HepG2 (cell line): ENCODE results near the gene PIBF1. TPM values are rescaled to one million over a fixed set of nuclear protein-coding genes. Genes with fewer than 3 reads are reported as not detected.

Experiments
- CC2D1A ChIP-seq: sonication (generic); formaldehyde crosslinking; IDR thresholded peaks from 2 replicates; pipeline ENCODE4 v1.8.1; 2023; ENCODE audit warnings: mild to moderate bottlenecking, missing genetic modification reagents
- CHCHD3 ChIP-seq: sonication (generic); formaldehyde crosslinking; IDR thresholded peaks from 2 replicates; pipeline ENCODE4 v1.8.0; 2022; ENCODE audit warnings: mild to moderate bottlenecking, missing genetic modification reagents, moderate library complexity
- HNF4G ChIP-seq, 2 experiments: sonication (generic) in 1 of 2; formaldehyde crosslinking in 1 of 2; IDR thresholded peaks; 2 replicates each; pipeline versions ENCODE4 v1.4.0 to v1.6.1; 2011 to 2020; ENCODE audit warnings: borderline replicate concordance in 2 of 2, low read depth in 2 of 2, mild to moderate bottlenecking in 2 of 2, low read length in 1 of 2, missing genetic modification reagents in 1 of 2, moderate library complexity in 1 of 2
- JDP2 ChIP-seq: sonication (generic); formaldehyde crosslinking; IDR thresholded peaks from 2 replicates; pipeline ENCODE4 v1.8.1; 2022; ENCODE audit warnings: missing genetic modification reagents, borderline replicate concordance
- JUNB ChIP-seq: sonication (generic); formaldehyde crosslinking; IDR thresholded peaks from 2 replicates; pipeline ENCODE4 v1.8.0; 2022; ENCODE audit warnings: missing genetic modification reagents, mild to moderate bottlenecking, borderline replicate concordance
- POLR2AphosphoS5 ChIP-seq: IDR thresholded peaks from 2 replicates; pipeline ENCODE4 v1.6.1; 2012; ENCODE audit warnings: low read depth, low read length
- RBM22 ChIP-seq: fragments of 200-400 bp; formaldehyde crosslinking; optimal IDR thresholded peaks from 2 replicates; pipeline ENCODE3; 2017; ENCODE audit warnings: mild to moderate bottlenecking, low read length, moderate library complexity
- RFXAP ChIP-seq: sonication (generic); formaldehyde crosslinking; IDR thresholded peaks from 2 replicates; pipeline ENCODE4 v1.4.0; 2020; ENCODE audit warnings: missing genetic modification reagents, borderline replicate concordance
- SMYD3 ChIP-seq: sonication (generic); formaldehyde crosslinking; IDR thresholded peaks from 2 replicates; pipeline ENCODE4 v1.8.1; 2023; ENCODE audit warnings: mild to moderate bottlenecking, missing genetic modification reagents
- ZBTB38 ChIP-seq: sonication (generic); formaldehyde crosslinking; IDR thresholded peaks from 2 replicates; pipeline ENCODE4 v1.5.1; 2020; ENCODE audit warnings: mild to moderate bottlenecking, missing genetic modification reagents
- ZBTB8A ChIP-seq: sonication (generic); formaldehyde crosslinking; IDR thresholded peaks from 2 replicates; pipeline ENCODE4 v1.4.0; 2020; ENCODE audit warnings: mild to moderate bottlenecking, low read depth, missing genetic modification reagents, borderline replicate concordance
- ZNF816 ChIP-seq: sonication (generic); formaldehyde crosslinking; IDR thresholded peaks from 2 replicates; pipeline ENCODE4 v1.8.0; 2022; ENCODE audit warnings: missing genetic modification reagents, mild to moderate bottlenecking, borderline replicate concordance
- polyA plus RNA-seq, 8 experiments: library from polyadenylated mRNA; depleted of rRNA in 3 of 8; stranded (reverse) in 7 of 8; unstranded in 1 of 8; fragments of >200 nt; fragmentation: Illumina TruSeq in 4 of 8; extraction: Trizol in 4 of 8; gene quantifications; 2 replicates each; pipeline versions ENCODE4 v1.2.1 to v1.2.3, GENCODE V29; 2011 to 2016; ENCODE audit warnings: low read depth in 4 of 8, missing spikeins in 1 of 8, mixed read lengths in 1 of 8; ENCODE audit not compliant: insufficient read depth in 1 of 8
- total RNA-seq, 5 experiments: library from RNA; depleted of rRNA; stranded (reverse); fragments of >200 nt; fragmentation: Illumina TruSeq; extraction: Trizol; gene quantifications; 2 replicates each; pipeline ENCODE4 v1.2.3, GENCODE V29; 2016; ENCODE audit warnings: low read depth in 1 of 5
- TF ChIP-seq, protein P1 (sequence below): sonication (generic); formaldehyde crosslinking; IDR thresholded peaks from 2 replicates; pipeline ENCODE4 v1.4.0; 2020; ENCODE audit warnings: missing genetic modification reagents, borderline replicate concordance
- TF ChIP-seq, protein P2 (sequence below): sonication (generic); formaldehyde crosslinking; conservative IDR thresholded peaks from 2 replicates; pipeline ENCODE4 v1.4.0; 2020; ENCODE audit warnings: missing genetic modification reagents
- TF ChIP-seq, protein P3 (sequence below): sonication (generic); formaldehyde crosslinking; IDR thresholded peaks from 2 replicates; pipeline ENCODE4 v1.5.0; 2020; ENCODE audit warnings: missing genetic modification reagents
- TF ChIP-seq, protein P4 (sequence below): IDR thresholded peaks from 2 replicates; pipeline ENCODE4 v1.6.1; 2012; ENCODE audit warnings: low read length, improper control_type of control experiment
- TF ChIP-seq, protein P5 (sequence below): sonication (generic); formaldehyde crosslinking; IDR thresholded peaks from 2 replicates; pipeline ENCODE4 v1.9.0; 2021; ENCODE audit warnings: missing genetic modification reagents, borderline replicate concordance

PIBF1 gene
- total and polyA plus RNA-seq, 2 of the 13 experiments (the other 11 are each of a cell fraction or from before 2014, with no cell fraction given), result 4.2 to 15.8 TPM

DNA sequence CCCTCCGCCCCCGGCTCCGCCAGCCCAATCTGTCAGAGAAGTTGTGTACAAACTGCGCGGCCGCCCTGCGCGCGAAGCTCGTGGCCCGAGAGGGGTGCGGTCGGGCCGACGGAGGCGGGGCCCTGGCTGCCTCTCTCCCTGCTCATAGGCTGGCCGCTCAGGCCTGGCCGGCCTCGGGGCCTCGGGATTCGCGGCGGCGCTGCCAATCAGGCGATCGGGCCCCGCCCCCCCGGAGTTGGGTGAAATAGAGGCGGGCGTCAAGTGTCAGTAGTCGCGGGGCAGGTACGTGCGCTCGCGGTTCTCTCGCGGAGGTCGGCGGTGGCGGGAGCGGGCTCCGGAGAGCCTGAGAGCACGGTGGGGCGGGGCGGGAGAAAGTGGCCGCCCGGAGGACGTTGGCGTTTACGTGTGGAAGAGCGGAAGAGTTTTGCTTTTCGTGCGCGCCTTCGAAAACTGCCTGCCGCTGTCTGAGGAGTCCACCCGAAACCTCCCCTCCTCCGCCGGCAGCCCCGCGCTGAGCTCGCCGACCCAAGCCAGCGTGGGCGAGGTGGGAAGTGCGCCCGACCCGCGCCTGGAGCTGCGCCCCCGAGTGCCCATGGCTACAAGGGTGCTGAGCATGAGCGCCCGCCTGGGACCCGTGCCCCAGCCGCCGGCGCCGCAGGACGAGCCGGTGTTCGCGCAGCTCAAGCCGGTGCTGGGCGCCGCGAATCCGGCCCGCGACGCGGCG is 277.0 kb downstream of the PIBF1 start, which contains the start of gene KLF5 (continued):
- TF ChIP-seq, protein P1, sequence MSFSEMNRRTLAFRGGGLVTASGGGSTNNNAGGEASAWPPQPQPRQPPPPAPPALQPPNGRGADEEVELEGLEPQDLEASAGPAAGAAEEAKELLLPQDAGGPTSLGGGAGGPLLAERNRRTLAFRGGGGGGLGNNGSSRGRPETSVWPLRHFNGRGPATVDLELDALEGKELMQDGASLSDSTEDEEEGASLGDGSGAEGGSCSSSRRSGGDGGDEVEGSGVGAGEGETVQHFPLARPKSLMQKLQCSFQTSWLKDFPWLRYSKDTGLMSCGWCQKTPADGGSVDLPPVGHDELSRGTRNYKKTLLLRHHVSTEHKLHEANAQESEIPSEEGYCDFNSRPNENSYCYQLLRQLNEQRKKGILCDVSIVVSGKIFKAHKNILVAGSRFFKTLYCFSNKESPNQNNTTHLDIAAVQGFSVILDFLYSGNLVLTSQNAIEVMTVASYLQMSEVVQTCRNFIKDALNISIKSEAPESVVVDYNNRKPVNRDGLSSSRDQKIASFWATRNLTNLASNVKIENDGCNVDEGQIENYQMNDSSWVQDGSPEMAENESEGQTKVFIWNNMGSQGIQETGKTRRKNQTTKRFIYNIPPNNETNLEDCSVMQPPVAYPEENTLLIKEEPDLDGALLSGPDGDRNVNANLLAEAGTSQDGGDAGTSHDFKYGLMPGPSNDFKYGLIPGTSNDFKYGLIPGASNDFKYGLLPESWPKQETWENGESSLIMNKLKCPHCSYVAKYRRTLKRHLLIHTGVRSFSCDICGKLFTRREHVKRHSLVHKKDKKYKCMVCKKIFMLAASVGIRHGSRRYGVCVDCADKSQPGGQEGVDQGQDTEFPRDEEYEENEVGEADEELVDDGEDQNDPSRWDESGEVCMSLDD (CRISPR knock-in tag), result no peak
- TF ChIP-seq, protein P2, sequence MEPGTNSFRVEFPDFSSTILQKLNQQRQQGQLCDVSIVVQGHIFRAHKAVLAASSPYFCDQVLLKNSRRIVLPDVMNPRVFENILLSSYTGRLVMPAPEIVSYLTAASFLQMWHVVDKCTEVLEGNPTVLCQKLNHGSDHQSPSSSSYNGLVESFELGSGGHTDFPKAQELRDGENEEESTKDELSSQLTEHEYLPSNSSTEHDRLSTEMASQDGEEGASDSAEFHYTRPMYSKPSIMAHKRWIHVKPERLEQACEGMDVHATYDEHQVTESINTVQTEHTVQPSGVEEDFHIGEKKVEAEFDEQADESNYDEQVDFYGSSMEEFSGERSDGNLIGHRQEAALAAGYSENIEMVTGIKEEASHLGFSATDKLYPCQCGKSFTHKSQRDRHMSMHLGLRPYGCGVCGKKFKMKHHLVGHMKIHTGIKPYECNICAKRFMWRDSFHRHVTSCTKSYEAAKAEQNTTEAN (CRISPR knock-in tag), result peak; percentile 49
- TF ChIP-seq ZNF816 (no peak), JDP2 (CRISPR knock-in tag) (no peak; the same call in 1 of the 2 replicates), RBM22 (no peak), HNF4G (IDR thresholded peaks at IDR 0.05; ENCODE audit: borderline replicate concordance, low read depth, low read length) (no peak), HNF4G (CRISPR knock-in tag; IDR thresholded peaks at IDR 0.05; ENCODE audit: borderline replicate concordance, low read depth) (peak; percentile 38; the same call in 1 of the 2 replicates), CHCHD3 (CRISPR knock-in tag) (peak; percentile 53; the same call in 1 of the 2 replicates), SMYD3 (CRISPR knock-in tag) (0 out of 2 replicates have a peak, but pooled peaks have one; percentile 55), ZBTB8A (no peak), JUNB (CRISPR knock-in tag) (no peak), CC2D1A (CRISPR knock-in tag) (no peak), POLR2AphosphoS5 (peak; percentile 46; the same call in 1 of the 2 replicates), ZBTB38 (CRISPR knock-in tag) (peak; percentile 61), RFXAP (CRISPR knock-in tag) (0 out of 2 replicates have a peak, but pooled peaks have one; percentile 59)
- TF ChIP-seq, protein P3, sequence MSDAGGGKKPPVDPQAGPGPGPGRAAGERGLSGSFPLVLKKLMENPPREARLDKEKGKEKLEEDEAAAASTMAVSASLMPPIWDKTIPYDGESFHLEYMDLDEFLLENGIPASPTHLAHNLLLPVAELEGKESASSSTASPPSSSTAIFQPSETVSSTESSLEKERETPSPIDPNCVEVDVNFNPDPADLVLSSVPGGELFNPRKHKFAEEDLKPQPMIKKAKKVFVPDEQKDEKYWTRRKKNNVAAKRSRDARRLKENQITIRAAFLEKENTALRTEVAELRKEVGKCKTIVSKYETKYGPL (CRISPR knock-in tag), result no peak
- TF ChIP-seq, protein P4, sequence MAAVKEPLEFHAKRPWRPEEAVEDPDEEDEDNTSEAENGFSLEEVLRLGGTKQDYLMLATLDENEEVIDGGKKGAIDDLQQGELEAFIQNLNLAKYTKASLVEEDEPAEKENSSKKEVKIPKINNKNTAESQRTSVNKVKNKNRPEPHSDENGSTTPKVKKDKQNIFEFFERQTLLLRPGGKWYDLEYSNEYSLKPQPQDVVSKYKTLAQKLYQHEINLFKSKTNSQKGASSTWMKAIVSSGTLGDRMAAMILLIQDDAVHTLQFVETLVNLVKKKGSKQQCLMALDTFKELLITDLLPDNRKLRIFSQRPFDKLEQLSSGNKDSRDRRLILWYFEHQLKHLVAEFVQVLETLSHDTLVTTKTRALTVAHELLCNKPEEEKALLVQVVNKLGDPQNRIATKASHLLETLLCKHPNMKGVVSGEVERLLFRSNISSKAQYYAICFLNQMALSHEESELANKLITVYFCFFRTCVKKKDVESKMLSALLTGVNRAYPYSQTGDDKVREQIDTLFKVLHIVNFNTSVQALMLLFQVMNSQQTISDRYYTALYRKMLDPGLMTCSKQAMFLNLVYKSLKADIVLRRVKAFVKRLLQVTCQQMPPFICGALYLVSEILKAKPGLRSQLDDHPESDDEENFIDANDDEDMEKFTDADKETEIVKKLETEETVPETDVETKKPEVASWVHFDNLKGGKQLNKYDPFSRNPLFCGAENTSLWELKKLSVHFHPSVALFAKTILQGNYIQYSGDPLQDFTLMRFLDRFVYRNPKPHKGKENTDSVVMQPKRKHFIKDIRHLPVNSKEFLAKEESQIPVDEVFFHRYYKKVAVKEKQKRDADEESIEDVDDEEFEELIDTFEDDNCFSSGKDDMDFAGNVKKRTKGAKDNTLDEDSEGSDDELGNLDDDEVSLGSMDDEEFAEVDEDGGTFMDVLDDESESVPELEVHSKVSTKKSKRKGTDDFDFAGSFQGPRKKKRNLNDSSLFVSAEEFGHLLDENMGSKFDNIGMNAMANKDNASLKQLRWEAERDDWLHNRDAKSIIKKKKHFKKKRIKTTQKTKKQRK, result no peak
- TF ChIP-seq, protein P5, sequence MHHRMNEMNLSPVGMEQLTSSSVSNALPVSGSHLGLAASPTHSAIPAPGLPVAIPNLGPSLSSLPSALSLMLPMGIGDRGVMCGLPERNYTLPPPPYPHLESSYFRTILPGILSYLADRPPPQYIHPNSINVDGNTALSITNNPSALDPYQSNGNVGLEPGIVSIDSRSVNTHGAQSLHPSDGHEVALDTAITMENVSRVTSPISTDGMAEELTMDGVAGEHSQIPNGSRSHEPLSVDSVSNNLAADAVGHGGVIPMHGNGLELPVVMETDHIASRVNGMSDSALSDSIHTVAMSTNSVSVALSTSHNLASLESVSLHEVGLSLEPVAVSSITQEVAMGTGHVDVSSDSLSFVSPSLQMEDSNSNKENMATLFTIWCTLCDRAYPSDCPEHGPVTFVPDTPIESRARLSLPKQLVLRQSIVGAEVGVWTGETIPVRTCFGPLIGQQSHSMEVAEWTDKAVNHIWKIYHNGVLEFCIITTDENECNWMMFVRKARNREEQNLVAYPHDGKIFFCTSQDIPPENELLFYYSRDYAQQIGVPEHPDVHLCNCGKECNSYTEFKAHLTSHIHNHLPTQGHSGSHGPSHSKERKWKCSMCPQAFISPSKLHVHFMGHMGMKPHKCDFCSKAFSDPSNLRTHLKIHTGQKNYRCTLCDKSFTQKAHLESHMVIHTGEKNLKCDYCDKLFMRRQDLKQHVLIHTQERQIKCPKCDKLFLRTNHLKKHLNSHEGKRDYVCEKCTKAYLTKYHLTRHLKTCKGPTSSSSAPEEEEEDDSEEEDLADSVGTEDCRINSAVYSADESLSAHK, result no peak
